ENCODE data around the gene BACH2.

- TF ChIP-seq, protein P1, sequence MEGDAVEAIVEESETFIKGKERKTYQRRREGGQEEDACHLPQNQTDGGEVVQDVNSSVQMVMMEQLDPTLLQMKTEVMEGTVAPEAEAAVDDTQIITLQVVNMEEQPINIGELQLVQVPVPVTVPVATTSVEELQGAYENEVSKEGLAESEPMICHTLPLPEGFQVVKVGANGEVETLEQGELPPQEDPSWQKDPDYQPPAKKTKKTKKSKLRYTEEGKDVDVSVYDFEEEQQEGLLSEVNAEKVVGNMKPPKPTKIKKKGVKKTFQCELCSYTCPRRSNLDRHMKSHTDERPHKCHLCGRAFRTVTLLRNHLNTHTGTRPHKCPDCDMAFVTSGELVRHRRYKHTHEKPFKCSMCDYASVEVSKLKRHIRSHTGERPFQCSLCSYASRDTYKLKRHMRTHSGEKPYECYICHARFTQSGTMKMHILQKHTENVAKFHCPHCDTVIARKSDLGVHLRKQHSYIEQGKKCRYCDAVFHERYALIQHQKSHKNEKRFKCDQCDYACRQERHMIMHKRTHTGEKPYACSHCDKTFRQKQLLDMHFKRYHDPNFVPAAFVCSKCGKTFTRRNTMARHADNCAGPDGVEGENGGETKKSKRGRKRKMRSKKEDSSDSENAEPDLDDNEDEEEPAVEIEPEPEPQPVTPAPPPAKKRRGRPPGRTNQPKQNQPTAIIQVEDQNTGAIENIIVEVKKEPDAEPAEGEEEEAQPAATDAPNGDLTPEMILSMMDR (IDR thresholded peaks at IDR 0.05; ENCODE audit: insufficient read depth, low read length), result no peak
- TF ChIP-seq REST (IDR thresholded peaks at IDR 0.05; ENCODE audit: insufficient replicate concordance, low read depth) (no peak), POLR2AphosphoS5 (IDR thresholded peaks at IDR 0.05; ENCODE audit: low read depth) (no peak)
Observed at GRCh38 chr6:90247262-90247661, 49.4 kb downstream of the BACH2 start.
